CD4-positive, alpha-beta T cell (primary cell): ENCODE measurements around the gene PPM1H. TPM values are rescaled to one million over a fixed set of nuclear protein-coding genes. Genes with fewer than 3 reads are reported as not detected.
"Not testable (repeated sequence)": the region's sequence is repeated elsewhere in the genome, so short reads cannot be mapped to it uniquely, and the experiment has no call there.

ENCODE experiments used
- ATAC-seq: fragments of 200-7000 bp; cut with Tn5 transposase; one replicate; pipeline ENCODE4 v1.10.0; 2022; ENCODE audit warnings: mild to moderate bottlenecking; ENCODE audit not compliant: poor library complexity
- CTCF ChIA-PET: fragments of 350-600 bp; sonication (Branson Sonifier 250); formaldehyde crosslinking; loops from one replicate; lab custom pipeline; 2021; ENCODE audit warnings: antibody characterized with exemption, inconsistent platforms; lab: Charles Lee
- POLR2A ChIA-PET: fragments of 350-600 bp; sonication (Branson Sonifier 250); formaldehyde crosslinking; loops from one replicate; lab custom pipeline; 2021; ENCODE audit warnings: antibody characterized with exemption, inconsistent platforms; lab: Charles Lee
- DNase-seq, 14 experiments: peaks; one replicate each; pipeline ENCODE4 v3.0.0-alpha.2; 2013 to 2020; ENCODE audit warnings: mixed read lengths in 2 of 14
- H3K27ac ChIP-seq, 2 donors: one replicate each; pipeline versions ENCODE4 v1.5.1 to v1.7.0; 2013; ENCODE audit warnings: low read length in 2 of 2, low read depth in 1 of 2, mild to moderate bottlenecking in 1 of 2
- H3K27me3 ChIP-seq, 2 experiments: 1 replicate in 1 of 2; 2 replicates in 1 of 2; pipeline versions ENCODE4 v1.6.1 to v1.7.0; 2013; ENCODE audit warnings: low read length in 2 of 2, control low read depth in 1 of 2, mild to moderate bottlenecking in 1 of 2, moderate library complexity in 1 of 2; ENCODE audit not compliant: insufficient read depth in 2 of 2, control insufficient read depth in 1 of 2
- H3K36me3 ChIP-seq: one replicate; pipeline ENCODE4 v1.6.1; 2013; ENCODE audit warnings: low read length, control low read depth; ENCODE audit not compliant: insufficient read depth
- H3K4me1 ChIP-seq: one replicate; pipeline ENCODE4 v1.6.1; 2013; ENCODE audit warnings: low read length, control low read depth; ENCODE audit not compliant: insufficient read depth
- H3K4me3 ChIP-seq: one replicate; pipeline ENCODE4 v1.5.1; 2013; ENCODE audit warnings: mild to moderate bottlenecking, low read length, moderate library complexity
- H3K9me3 ChIP-seq, 2 experiments: 1 replicate in 1 of 2; 2 replicates in 1 of 2; pipeline versions ENCODE4 v1.6.1 to v1.7.0; 2013; ENCODE audit warnings: low read length in 2 of 2, mild to moderate bottlenecking in 2 of 2, control low read depth in 1 of 2, moderate library complexity in 1 of 2; ENCODE audit not compliant: control insufficient read depth in 1 of 2, insufficient read depth in 1 of 2
- H3K27ac Mint-ChIP-seq: one replicate; pipeline ENCODE4 v1.8.0; 2020; ENCODE audit warnings: mixed read lengths
- H3K27me3 Mint-ChIP-seq: one replicate; pipeline ENCODE4 v1.8.0; 2021; ENCODE audit warnings: mixed read lengths
- H3K36me3 Mint-ChIP-seq: one replicate; pipeline ENCODE4 v1.8.0; 2021; ENCODE audit warnings: low read depth, mixed read lengths
- H3K4me1 Mint-ChIP-seq: one replicate; pipeline ENCODE4 v1.8.0; 2021; ENCODE audit warnings: low read depth, mixed read lengths
- H3K4me3 Mint-ChIP-seq: one replicate; pipeline ENCODE4 v1.8.0; 2020; ENCODE audit warnings: mild to moderate bottlenecking, mixed read lengths
- H3K9me3 Mint-ChIP-seq: one replicate; pipeline ENCODE4 v1.8.0; 2020; ENCODE audit warnings: mixed read lengths
- intact Hi-C, 2 experiments: fragments of 100-400 bp; cut with DNase I in 1 of 2; cut with micrococcal nuclease in 1 of 2; formaldehyde crosslinking; loops; one replicate each; pipeline versions ENCODE4 v1.15.1 to v1.9.0; 2023 to 2025; cut with DNase I, micrococcal nuclease
- total RNA-seq, 174 experiments: library from RNA in 2 of 174; stranded (reverse) in 2 of 174; gene quantifications; one replicate each; pipeline ENCODE4 v1.2.3 and lab custom pipeline; 2021 to 2026
- TF ChIP-seq, protein P1 (sequence below): fragments of 200-600 bp; IDR thresholded peaks from one replicate; pipeline ENCODE4 v1.8.0; 2022; ENCODE audit warnings: antibody characterized with exemption, mild to moderate bottlenecking

The PPM1H gene
- total RNA-seq, 2 experiments from 2014 or later: not detected

DNA sequence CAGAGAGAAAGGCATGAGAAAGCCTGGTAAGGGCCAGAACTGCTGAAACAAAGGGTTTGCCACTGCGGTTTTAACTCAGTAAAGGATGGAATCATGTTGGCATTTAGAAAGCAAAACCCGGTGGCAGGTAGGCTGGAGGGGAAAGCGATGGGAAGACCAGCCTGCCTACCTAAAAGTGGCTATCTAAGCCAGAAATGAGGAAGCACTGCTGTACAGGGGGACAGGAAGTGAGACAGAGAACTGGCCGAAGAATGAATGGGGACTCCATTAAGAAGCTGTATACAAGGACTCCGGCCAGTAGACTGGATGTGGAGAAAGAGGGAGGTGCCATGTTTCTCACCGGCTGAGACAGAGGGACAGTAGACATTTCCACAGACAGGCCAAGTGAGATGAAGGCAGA, 48.2 kb downstream of the PPM1H start:
- Histone ChIP-seq H3K36me3 (no peaks in the 10 kb centered on the region), H3K27ac (no peak overlapping the region), H3K9me3 (no peaks in the 10 kb centered on the region), H3K4me1 (no peaks in the 10 kb centered on the region), H3K4me3 (no peak overlapping the region), H3K27me3 (no peaks in the 10 kb centered on the region)
- no peak overlapping the region for H3K27ac Mint-ChIP-seq
- peaks cover 6% of the 10 kb centered on the region for H3K4me1 Mint-ChIP-seq
- ChIA-PET POLR2A (no interaction called here), CTCF (no interaction called here)
- no peaks in the 10 kb centered on the region for H3K9me3 Mint-ChIP-seq
- no peak overlapping the region for H3K4me3 Mint-ChIP-seq
- H3K27me3 Mint-ChIP-seq: no peaks in the 10 kb centered on the region
- TF ChIP-seq, protein P1, sequence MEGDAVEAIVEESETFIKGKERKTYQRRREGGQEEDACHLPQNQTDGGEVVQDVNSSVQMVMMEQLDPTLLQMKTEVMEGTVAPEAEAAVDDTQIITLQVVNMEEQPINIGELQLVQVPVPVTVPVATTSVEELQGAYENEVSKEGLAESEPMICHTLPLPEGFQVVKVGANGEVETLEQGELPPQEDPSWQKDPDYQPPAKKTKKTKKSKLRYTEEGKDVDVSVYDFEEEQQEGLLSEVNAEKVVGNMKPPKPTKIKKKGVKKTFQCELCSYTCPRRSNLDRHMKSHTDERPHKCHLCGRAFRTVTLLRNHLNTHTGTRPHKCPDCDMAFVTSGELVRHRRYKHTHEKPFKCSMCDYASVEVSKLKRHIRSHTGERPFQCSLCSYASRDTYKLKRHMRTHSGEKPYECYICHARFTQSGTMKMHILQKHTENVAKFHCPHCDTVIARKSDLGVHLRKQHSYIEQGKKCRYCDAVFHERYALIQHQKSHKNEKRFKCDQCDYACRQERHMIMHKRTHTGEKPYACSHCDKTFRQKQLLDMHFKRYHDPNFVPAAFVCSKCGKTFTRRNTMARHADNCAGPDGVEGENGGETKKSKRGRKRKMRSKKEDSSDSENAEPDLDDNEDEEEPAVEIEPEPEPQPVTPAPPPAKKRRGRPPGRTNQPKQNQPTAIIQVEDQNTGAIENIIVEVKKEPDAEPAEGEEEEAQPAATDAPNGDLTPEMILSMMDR: no peak
- ATAC-seq: no peak
- no peaks in the 10 kb centered on the region for H3K36me3 Mint-ChIP-seq
- DNase-seq: no peak
- intact Hi-C loops: no loop called here

DNA sequence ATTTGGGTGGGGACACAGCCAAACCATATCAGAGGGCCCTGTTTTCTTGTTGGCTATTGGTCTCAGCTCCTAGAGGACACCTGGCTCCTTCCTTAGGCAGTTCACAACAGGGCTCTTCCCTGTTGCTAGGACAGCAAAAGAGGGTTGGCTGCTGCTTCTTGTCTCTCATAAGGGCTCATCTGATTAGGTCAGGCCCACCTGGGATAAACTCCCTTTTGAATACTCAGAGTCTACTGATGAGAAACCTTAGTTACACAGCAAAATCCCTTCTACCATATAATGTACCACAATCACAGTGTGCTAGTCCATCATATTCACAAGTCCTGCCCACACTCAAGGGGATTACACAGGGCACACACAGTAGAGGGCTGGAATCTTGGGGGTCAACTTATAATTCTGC, 49.7 kb downstream of the PPM1H start:
- no peak overlapping the region for H3K4me3 Mint-ChIP-seq
- H3K27ac Mint-ChIP-seq: no peak overlapping the region
- H3K36me3 Mint-ChIP-seq: no peaks in the 10 kb centered on the region

DNA sequence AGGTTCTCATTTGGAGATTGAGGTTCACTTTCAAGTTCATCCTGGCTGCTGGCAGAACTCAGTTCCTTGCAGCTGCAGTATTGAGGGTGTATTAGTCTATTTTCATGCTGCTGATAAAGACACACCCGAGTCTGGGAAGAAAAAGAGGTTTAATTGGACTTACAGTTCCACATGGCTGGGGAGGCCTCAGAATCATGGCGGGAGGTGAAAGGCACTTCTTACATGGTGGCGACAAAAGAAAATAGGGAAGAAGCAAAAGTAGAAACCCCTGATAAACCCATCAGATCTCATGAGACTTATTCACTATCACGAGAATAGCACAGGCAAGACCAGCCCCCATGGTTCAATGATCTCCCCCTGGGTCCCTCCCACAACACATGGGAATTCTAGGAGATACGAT, 50.1 kb downstream of the PPM1H start:
- ATAC-seq, H3K9me3 ChIP-seq, POLR2A ChIA-PET: not testable (repeated sequence)

More for the DNA sequence above, 49.7 kb downstream of the PPM1H start:
- Mint-ChIP-seq H3K27me3 (no peaks in the 10 kb centered on the region), H3K9me3 (no peaks in the 10 kb centered on the region), H3K4me1 (no peaks in the 10 kb centered on the region)
- POLR2A ChIA-PET: no interaction called here
- Histone ChIP-seq H3K4me1 (no peaks in the 10 kb centered on the region), H3K36me3 (no peaks in the 10 kb centered on the region), H3K27me3 (no peaks in the 10 kb centered on the region), H3K27ac (no peak overlapping the region), H3K9me3 (no peaks in the 10 kb centered on the region), H3K4me3 (no peak overlapping the region)
- ATAC-seq: no peak
- CTCF ChIA-PET: no interaction called here
- TF ChIP-seq, protein P1: no peak
- DNase-seq: no peak
- intact Hi-C loops: no loop called here

DNA sequence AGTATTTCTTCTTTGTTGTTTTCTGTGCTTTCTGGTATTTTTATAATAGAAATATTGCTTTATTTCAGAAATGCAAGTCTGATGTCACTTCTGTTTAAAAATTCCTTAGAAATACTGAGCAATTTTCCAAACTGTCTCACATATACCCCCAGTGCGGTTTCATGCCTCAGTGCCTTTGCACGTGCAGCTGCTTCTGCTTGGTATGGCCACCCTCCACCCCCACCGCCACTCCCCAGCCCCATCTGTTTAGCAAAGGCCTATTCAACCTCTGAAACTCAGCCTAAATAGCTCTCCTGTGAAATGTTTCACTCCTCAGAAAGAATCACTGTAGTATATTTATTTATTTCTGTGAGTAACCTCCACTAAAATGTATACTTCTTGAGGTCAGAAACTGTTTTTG, 52.3 kb downstream of the PPM1H start:
- no peaks in the 10 kb centered on the region for H3K4me1 Mint-ChIP-seq
- Histone ChIP-seq H3K4me1 (no peaks in the 10 kb centered on the region), H3K27ac (no peak overlapping the region), H3K4me3 (no peak overlapping the region), H3K27me3 (no peaks in the 10 kb centered on the region), H3K36me3 (no peaks in the 10 kb centered on the region), H3K9me3 (peaks cover 0 to 9% of the 10 kb centered on the region in 2 experiments)
- TF ChIP-seq, protein P1: no peak
- intact Hi-C loops: no loop called here
- H3K9me3 Mint-ChIP-seq: no peaks in the 10 kb centered on the region
- no peaks in the 10 kb centered on the region for H3K36me3 Mint-ChIP-seq
- no peak overlapping the region for H3K27ac Mint-ChIP-seq
- no peak overlapping the region for H3K4me3 Mint-ChIP-seq
- ChIA-PET POLR2A (no interaction called here), CTCF (no interaction called here)
- DNase-seq: no peak
- no peaks in the 10 kb centered on the region for H3K27me3 Mint-ChIP-seq
- ATAC-seq: no peak

More for the DNA sequence above, 50.1 kb downstream of the PPM1H start:
- H3K9me3 Mint-ChIP-seq, H3K4me3 ChIP-seq, DNase-seq, H3K27ac ChIP-seq, H3K4me3 Mint-ChIP-seq, intact Hi-C loops, H3K4me1 ChIP-seq, H3K27me3 Mint-ChIP-seq, H3K36me3 Mint-ChIP-seq, H3K36me3 ChIP-seq, H3K27ac Mint-ChIP-seq, CTCF ChIA-PET, H3K4me1 Mint-ChIP-seq, H3K27me3 ChIP-seq: not testable (repeated sequence)
